GM18909 (cell line): ENCODE measurements around the gene ACSM3.
"Not testable (repeated sequence)": the region's sequence is repeated elsewhere in the genome, so short reads cannot be mapped to it uniquely, and the experiment has no call there.

Experiments
- ATAC-seq: cut with Tn5 transposase; IDR thresholded peaks from one replicate; pipeline ENCODE4 v1.9.1; 2021; ENCODE audit warnings: mild to moderate bottlenecking; ENCODE audit not compliant: unreplicated experiment, poor library complexity

The ACSM3 gene

GRCh38 chr16:20801278-20801677 is 37.5 kb downstream of the ACSM3 start:
- ATAC-seq = no peak

- ATAC-seq = no peak
These were observed 39.4 kb downstream of the ACSM3 start for GRCh38 chr16:20803192-20803560.

- ATAC-seq = no peak
These were observed 39.9 kb downstream of the ACSM3 start for GRCh38 chr16:20803561-20804214.

- not testable (repeated sequence) for ATAC-seq
These were observed 41.9 kb downstream of the ACSM3 start for GRCh38 chr16:20805684-20806167.

- ATAC-seq = peak; percentile 78
These were observed 42.6 kb downstream of the ACSM3 start, which contains the start of the genes ERI2 and REXO5 for GRCh38 chr16:20806168-20807050. Gene ERI2 (minus strand): TSS chr16:20806472. CDS start chr16:20806430, 42 bp downstream. Gene REXO5 (plus strand): TSS chr16:20806527. CDS start chr16:20806954, 427 bp downstream.

GRCh38 chr16:20807862-20808261 is 44.0 kb downstream of the ACSM3 start:
- no peak for ATAC-seq

- no peak for ATAC-seq
These were observed 48.1 kb downstream of the ACSM3 start for GRCh38 chr16:20811889-20812439.

GRCh38 chr16:20812510-20812909 is 48.7 kb downstream of the ACSM3 start:
- no peak for ATAC-seq

GRCh38 chr16:20814784-20815183 is 51.0 kb downstream of the ACSM3 start:
- ATAC-seq = no peak

GRCh38 chr16:20818929-20819585 is 55.2 kb downstream of the ACSM3 start:
- ATAC-seq = no peak

- ATAC-seq = no peak
These were observed 57.9 kb downstream of the ACSM3 start for GRCh38 chr16:20821682-20822081.

- no peak for ATAC-seq
These were observed 58.9 kb downstream of the ACSM3 start for GRCh38 chr16:20822521-20823325.

GRCh38 chr16:20826039-20826566 is 62.3 kb downstream of the ACSM3 start:
- ATAC-seq = no peak

GRCh38 chr16:20829536-20829935 is 65.7 kb downstream of the ACSM3 start:
- no peak for ATAC-seq

GRCh38 chr16:20830372-20830771 is 66.6 kb downstream of the ACSM3 start:
- ATAC-seq = no peak

- no peak for ATAC-seq
These were observed 69.3 kb downstream of the ACSM3 start for GRCh38 chr16:20833086-20833485.

GRCh38 chr16:20838240-20838639 is 74.4 kb downstream of the ACSM3 start:
- ATAC-seq = peak; percentile 53

- no peak for ATAC-seq
These were observed 75.7 kb downstream of the ACSM3 start for GRCh38 chr16:20839504-20839903.

- ATAC-seq = no peak
These were observed 80.2 kb downstream of the ACSM3 start for GRCh38 chr16:20844054-20844453.
